GM19193 (cell line): ENCODE data around the gene DCAF11.

ENCODE experiments used
- POLR2A ChIP-seq: IDR thresholded peaks from 4 replicates; pipeline ENCODE4 v1.6.1; 2011; ENCODE audit not compliant: insufficient read depth, insufficient read length; ENCODE audit errors: extremely low read depth

Gene DCAF11

DNA sequence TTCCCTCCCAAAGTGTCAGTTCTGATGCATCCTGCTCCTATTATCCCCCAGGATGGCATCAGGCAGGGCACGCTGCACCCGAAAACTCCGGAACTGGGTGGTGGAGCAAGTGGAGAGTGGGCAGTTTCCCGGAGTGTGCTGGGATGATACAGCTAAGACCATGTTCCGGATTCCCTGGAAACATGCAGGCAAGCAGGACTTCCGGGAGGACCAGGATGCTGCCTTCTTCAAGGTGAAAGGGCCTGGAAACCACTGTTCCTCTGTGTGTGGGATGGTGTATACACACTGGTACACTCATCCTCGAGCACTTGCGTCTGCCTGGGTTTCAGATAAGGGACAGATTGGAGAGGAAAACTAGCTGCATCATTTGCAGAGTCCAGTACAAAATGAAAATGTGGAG lies 47.5 kb downstream of the DCAF11 start:
- no peak for TF ChIP-seq POLR2A

DNA sequence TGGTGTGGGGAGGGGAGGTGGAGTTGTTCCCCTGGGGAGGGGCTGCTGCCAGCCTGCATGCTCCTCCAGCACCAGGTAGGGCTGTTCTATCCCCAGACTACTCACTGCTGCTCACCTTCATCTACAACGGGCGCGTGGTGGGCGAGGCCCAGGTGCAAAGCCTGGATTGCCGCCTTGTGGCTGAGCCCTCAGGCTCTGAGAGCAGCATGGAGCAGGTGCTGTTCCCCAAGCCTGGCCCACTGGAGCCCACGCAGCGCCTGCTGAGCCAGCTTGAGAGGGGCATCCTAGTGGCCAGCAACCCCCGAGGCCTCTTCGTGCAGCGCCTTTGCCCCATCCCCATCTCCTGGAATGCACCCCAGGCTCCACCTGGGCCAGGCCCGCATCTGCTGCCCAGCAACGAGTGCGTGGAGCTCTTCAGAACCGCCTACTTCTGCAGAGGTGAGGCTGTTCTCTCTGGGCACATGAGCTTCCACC lies 50.0 kb downstream of the DCAF11 start:
- no peak for TF ChIP-seq POLR2A

DNA sequence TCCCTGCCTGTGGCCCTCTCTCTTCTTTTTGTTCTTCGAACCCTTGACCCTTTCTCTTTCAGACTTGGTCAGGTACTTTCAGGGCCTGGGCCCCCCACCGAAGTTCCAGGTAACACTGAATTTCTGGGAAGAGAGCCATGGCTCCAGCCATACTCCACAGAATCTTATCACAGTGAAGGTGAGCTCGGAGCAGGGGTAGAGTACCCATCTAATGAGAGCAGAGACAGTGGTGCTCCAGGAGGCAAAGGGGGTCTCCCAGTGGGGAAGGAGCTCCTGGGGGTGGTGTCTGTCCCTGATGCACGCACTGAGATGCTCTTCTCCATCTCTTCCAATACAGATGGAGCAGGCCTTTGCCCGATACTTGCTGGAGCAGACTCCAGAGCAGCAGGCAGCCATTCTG lies 51.2 kb downstream of the DCAF11 start:
- TF ChIP-seq POLR2A, result no peak

DNA sequence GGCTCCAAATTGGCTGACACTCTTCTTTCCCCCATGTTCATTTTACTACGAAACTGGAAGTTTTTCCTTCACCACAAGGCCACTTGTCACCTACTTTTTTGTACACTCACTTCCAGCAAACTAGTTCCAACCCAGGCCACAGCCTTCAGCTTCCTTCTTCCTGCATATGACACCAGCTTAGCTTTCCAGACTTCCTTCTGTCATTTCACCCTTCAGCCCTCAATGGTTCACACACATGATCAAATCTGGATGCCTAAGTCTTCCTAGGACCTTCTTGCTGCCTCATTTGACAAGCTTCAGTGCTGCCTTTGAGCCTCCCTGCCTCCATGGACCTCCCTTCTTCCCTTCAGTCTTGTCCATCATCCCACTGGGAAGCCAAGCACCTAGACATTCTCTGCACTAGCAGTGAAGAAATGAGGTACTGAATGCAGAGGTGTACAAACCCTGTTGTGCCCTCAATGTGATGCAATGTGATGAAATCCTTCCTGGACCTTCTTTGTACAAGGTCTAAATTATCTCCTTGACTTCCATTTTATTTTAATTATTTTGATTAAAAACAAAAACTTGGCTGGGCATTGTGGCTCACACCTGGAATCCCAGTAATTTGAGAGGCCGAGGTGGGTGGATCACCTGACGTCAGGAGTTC lies 53.0 kb downstream of the DCAF11 start:
- TF ChIP-seq POLR2A, result peak; percentile 39

DNA sequence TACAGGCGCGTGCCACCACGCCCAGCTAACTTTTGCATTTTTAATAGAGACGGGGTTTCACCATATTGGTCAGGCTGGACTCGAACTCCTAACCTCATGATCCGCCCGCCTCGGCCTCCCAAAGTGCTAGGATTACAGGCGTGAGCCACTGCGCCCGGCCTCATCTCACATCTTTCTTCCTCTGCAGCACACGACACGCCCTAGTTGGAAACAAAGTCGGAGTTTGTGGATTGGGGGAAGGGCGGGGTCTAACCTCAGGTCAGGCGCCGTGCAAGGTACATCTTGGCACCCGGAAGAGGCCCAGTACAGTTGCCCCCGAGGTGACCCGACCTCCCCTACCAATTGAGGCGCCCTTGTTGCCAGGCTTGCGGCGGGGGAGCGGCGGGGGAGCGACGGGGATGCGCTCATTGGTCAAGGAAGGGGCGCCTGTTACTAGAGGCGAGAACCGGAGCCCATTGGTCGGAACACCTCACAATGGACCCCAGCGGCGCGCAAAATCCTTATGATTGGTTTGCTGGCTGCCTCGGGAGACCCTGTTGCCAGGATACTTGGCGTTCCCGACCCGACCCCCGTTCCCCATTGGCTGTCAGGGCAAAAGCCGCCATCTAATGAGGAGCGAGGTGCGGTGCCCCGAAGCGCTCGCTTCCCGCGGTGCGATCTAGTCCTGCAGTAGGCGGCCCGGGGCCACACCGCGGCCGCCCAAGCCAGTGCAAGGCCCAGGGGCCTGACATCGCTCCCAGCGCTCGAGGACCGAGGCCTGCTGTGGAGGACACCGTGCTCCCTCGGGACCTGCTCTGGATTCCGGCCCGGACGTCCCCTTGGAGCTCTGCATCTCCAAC lies 57.1 kb downstream of the DCAF11 start, which contains the start of gene REC8:
TSS of gene REC8 (plus strand) at position 659 of the 839 bp plus-strand sequence. CDS start 473 bp downstream, outside the sequence.
- TF ChIP-seq POLR2A, result peak; percentile 75

DNA sequence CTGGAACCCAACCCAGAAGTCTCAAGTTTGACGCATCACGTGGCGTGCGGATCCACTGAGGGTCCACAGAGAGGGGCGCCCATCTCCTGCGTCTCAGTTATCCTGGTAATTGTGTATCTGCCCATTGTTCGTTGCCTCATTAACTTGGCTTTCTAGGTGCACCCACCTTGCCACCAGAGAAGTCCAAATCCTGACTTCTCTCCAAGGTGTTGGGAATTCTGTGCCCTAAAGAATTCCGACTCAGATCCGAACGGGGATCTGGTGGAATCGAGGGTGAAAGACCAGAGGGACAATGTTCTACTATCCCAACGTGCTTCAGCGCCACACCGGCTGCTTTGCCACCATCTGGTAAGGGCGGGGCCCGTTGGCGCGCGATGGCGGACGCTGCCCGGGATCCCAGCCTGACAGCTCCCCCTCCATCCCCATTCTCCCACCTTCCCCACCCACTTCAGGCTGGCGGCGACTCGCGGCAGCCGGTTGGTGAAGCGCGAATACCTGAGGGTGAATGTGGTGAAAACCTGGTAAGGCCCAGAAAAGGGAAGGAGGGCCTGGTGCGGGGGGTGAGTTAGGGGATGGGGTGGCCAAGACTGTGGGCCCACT lies 57.8 kb downstream of the DCAF11 start:
- TF ChIP-seq POLR2A, result no peak

DNA sequence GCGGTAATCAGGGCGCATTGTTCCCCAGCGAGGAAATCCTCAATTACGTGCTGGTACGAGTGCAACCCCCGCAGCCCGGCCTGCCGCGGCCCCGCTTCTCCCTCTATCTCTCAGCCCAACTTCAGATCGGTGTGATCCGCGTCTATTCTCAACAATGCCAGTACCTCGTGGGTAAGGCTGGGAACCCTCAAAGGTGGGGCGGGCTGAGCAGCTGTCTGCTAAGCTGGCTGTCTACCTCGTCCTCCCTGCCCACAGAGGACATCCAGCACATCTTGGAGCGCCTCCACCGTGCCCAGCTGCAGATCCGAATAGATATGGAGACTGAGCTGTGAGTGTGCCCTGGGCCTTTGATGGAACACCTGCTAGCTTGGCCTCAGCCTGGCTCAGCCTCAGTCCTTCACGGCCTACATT lies 58.3 kb downstream of the DCAF11 start:
- TF ChIP-seq POLR2A, result peak; percentile 16
